GM12878 (cell line): Measurements from ENCODE around the gene DMRTC2. TPM values are rescaled to one million over a fixed set of nuclear protein-coding genes. Genes with fewer than 3 reads are reported as not detected.
A peak's percentile ranks its signal among the peaks of the same experiment; 100 is the strongest.

Source experiments
- ATAC-seq: fragments of 200-7000 bp; cut with Tn5 transposase; 3 replicates; pipeline ENCODE4 v1.9.1; 2020; ENCODE audit warnings: mild to moderate bottlenecking, moderate library complexity
- BruUV-seq: library from RNA; stranded (reverse); fragments of 400-500 nt; replicated peaks from 2 replicates; lab custom pipeline; 2021; lab: Mats Ljungman, UMichigan
- CTCF ChIA-PET: fragments of 300-600 bp; sonication (Branson Sonifier 250); formaldehyde crosslinking; extraction: SDS; loops from one replicate; lab custom pipeline; 2021; ENCODE audit warnings: inconsistent platforms; lab: Yijun Ruan, JAX
- POLR2A ChIA-PET: fragments of 350-600 bp; formaldehyde crosslinking; extraction: SDS; loops from one replicate; lab custom pipeline; 2021; ENCODE audit warnings: inconsistent platforms; lab: Charles Lee
- RAD21 ChIA-PET: fragments of 300-600 bp; sonication (Branson Sonifier 250); formaldehyde crosslinking; loops from one replicate; lab custom pipeline; 2023; ENCODE audit warnings: antibody characterized with exemption; ENCODE audit not compliant: unreplicated experiment; lab: Charles Lee
- SMC1A ChIA-PET: fragments of 300-600 bp; sonication (Branson Sonifier 250); formaldehyde crosslinking; loops from one replicate; lab custom pipeline; 2023; ENCODE audit not compliant: unreplicated experiment, uncharacterized antibody; lab: Charles Lee
- DNase-seq: peaks from one replicate; pipeline ENCODE4 v3.0.0-alpha.2; 2011; ENCODE audit warnings: low read depth, low spot score
- FAIRE-seq: peaks from 3 replicates; lab custom pipeline; 2011; peaks lifted over from hg19 to GRCh38; lab: Jason Lieb, UNC
- H2AFZ ChIP-seq: 2 replicates; pipeline ENCODE4 v1.6.0; 2011; ENCODE audit warnings: low read depth, low read length, control low read depth; ENCODE audit not compliant: control insufficient read depth
- H3K27ac ChIP-seq: 2 replicates; pipeline ENCODE4 v1.5.1; 2011; ENCODE audit warnings: control low read depth; ENCODE audit not compliant: control insufficient read depth, insufficient read depth
- H3K27me3 ChIP-seq, 2 experiments: replicated peaks in 1 of 2; 2 replicates each; pipeline versions ENCODE4 v1.6.0 to v1.6.1; 2011; ENCODE audit warnings: low read length in 1 of 2; ENCODE audit not compliant: control insufficient read depth in 2 of 2, insufficient read depth in 2 of 2
- H3K36me3 ChIP-seq, 2 experiments: 2 replicates each; pipeline ENCODE4 v1.5.1; 2011; ENCODE audit warnings: low read length in 1 of 2; ENCODE audit not compliant: control insufficient read depth in 2 of 2, insufficient read depth in 2 of 2
- H3K4me1 ChIP-seq: 2 replicates; pipeline ENCODE4 v1.6.1; 2011; ENCODE audit warnings: mild to moderate bottlenecking, low read length, moderate library complexity, mixed read lengths; ENCODE audit not compliant: control insufficient read depth, insufficient read depth
- H3K4me2 ChIP-seq: 2 replicates; pipeline ENCODE4 v1.6.0; 2011; ENCODE audit warnings: control low read depth; ENCODE audit not compliant: control insufficient read depth, insufficient read depth
- H3K4me3 ChIP-seq: fragments of 200-600 bp; sonication (generic); 2 replicates; pipeline ENCODE4 v1.5.1; 2016
- H3K79me2 ChIP-seq: 2 replicates; pipeline ENCODE4 v1.6.0; 2011; ENCODE audit warnings: low read length; ENCODE audit not compliant: control insufficient read depth, insufficient read depth
- H3K9ac ChIP-seq: 2 replicates; pipeline ENCODE4 v1.8.0; 2011; ENCODE audit warnings: low read length, control low read depth, mixed read lengths; ENCODE audit not compliant: control insufficient read depth, insufficient read depth
- H3K9me3 ChIP-seq: replicated peaks from 3 replicates; pipeline ENCODE4 v1.5.1; 2011; ENCODE audit warnings: mild to moderate bottlenecking, low read length; ENCODE audit not compliant: control insufficient read depth, insufficient read depth
- H4K20me1 ChIP-seq: 2 replicates; pipeline ENCODE4 v1.6.0; 2011; ENCODE audit not compliant: control insufficient read depth, insufficient read depth
- BHLHE40 ChIP-seq, 2 experiments: fragments of 450-650 bp in 1 of 2; IDR thresholded peaks; 2 replicates each; pipeline ENCODE4 v1.6.1; 2011 to 2017; ENCODE audit warnings: low read depth in 2 of 2, borderline replicate concordance in 1 of 2, improper control_type of control experiment in 1 of 2, low read length in 1 of 2, mild to moderate bottlenecking in 1 of 2
- EED ChIP-seq: sonication (generic); IDR thresholded peaks from 2 replicates; pipeline ENCODE4 v1.6.1; 2016; ENCODE audit warnings: antibody characterized with exemption, low read depth
- GABPA ChIP-seq: IDR thresholded peaks from 2 replicates; pipeline ENCODE4 v1.6.1; 2014; ENCODE audit warnings: antibody characterized with exemption, low read depth, mild to moderate bottlenecking, inconsistent platforms
- HDAC2 ChIP-seq: fragments of 200-600 bp; sonication (generic); IDR thresholded peaks from 2 replicates; pipeline ENCODE4 v1.6.1; 2017
- LARP7 ChIP-seq: fragments of 450-650 bp; IDR thresholded peaks from 2 replicates; pipeline ENCODE4 v1.6.1; 2017; ENCODE audit warnings: mild to moderate bottlenecking
- NBN ChIP-seq: fragments of 450-650 bp; IDR thresholded peaks from 2 replicates; pipeline ENCODE4 v1.6.1; 2016
- NFYA ChIP-seq: IDR thresholded peaks from 2 replicates; pipeline ENCODE4 v1.6.1; 2011; ENCODE audit warnings: low read depth, mild to moderate bottlenecking, low read length, improper control_type of control experiment, borderline replicate concordance
- POLR2AphosphoS2 ChIP-seq: IDR thresholded peaks from 2 replicates; pipeline ENCODE4 v1.6.1; 2011; ENCODE audit warnings: low read depth, mild to moderate bottlenecking, low read length, improper control_type of control experiment, moderate library complexity
- SREBF1 ChIP-seq: IDR thresholded peaks from 2 replicates; pipeline ENCODE4 v1.6.1; 2012; ENCODE audit warnings: mild to moderate bottlenecking, low read length
- SUPT20H ChIP-seq: IDR thresholded peaks from 2 replicates; pipeline ENCODE4 v1.6.1; 2011; ENCODE audit warnings: low read depth, mild to moderate bottlenecking, low read length, moderate library complexity, borderline replicate concordance; ENCODE audit not compliant: control insufficient read depth
- TARDBP ChIP-seq: IDR thresholded peaks from 2 replicates; pipeline ENCODE4 v1.6.1; 2016; ENCODE audit warnings: borderline replicate concordance
- WGBS: methylation state at CpG from one replicate; pipeline ENCODE4 v1.1.6; 2016; ENCODE audit warnings: low lambda C conversion rate; ENCODE audit not compliant: insufficient replicate concordance, insufficient coverage; ENCODE audit errors: missing lambda C conversion rate; 5-methylcytosine and 5-hydroxymethylcytosine counted together
- in situ Hi-C: fragments of 300-500 bp; cut with MboI; formaldehyde crosslinking; loops from 9 replicates; pipeline ENCODE4 v1.14.3; 2018; ENCODE audit warnings: mixed read lengths
- intact Hi-C: fragments of 100-400 bp; cut with micrococcal nuclease; formaldehyde crosslinking; loops from one replicate; pipeline ENCODE4 v1.14.2; 2022; ENCODE audit not compliant: unreplicated experiment
- polyA plus RNA-seq, 11 experiments: library from polyadenylated mRNA; depleted of rRNA in 4 of 11; unstranded in 6 of 11; stranded (reverse) in 5 of 11; fragments of >200 nt; fragmentation: Nextera tagmentation in 4 of 11; fragmentation: Illumina TruSeq in 1 of 11; extraction: Ambion mirVana in 4 of 11; extraction: Trizol in 1 of 11; gene quantifications; 1 replicate in 1 of 11; 2 replicates in 10 of 11; pipeline versions ENCODE4 v1.2.1 to v1.2.3, GENCODE V29; 2011 to 2016; ENCODE audit warnings: inconsistent platforms in 2 of 11, missing spikeins in 2 of 11, low read depth in 1 of 11
- total RNA-seq, 4 experiments: library from RNA; depleted of rRNA in 3 of 4; stranded (reverse); fragments of >200 nt in 3 of 4; fragmentation: Illumina TruSeq in 1 of 4; extraction: Trizol in 1 of 4; gene quantifications; 2 replicates each; pipeline versions ENCODE4 v1.2.1 to v1.2.3, GENCODE V29; 2013 to 2021
- TF ChIP-seq, protein P1 (sequence below): IDR thresholded peaks from 2 replicates; pipeline ENCODE4 v1.6.1; 2011; ENCODE audit warnings: low read depth, low read length, improper control_type of control experiment, borderline replicate concordance
- TF ChIP-seq, protein P2 (sequence below): fragments of 450-650 bp; IDR thresholded peaks from 2 replicates; pipeline ENCODE4 v1.6.1; 2017; ENCODE audit warnings: antibody characterized with exemption, mild to moderate bottlenecking, moderate library complexity
- TF ChIP-seq, protein P3 (sequence below): IDR thresholded peaks from 2 replicates; pipeline ENCODE4 v1.6.1; 2012; ENCODE audit warnings: mild to moderate bottlenecking, low read depth, low read length

Gene DMRTC2
- total and polyA plus RNA-seq, 10 of the 15 experiments (the other 5 are each of a cell fraction or from before 2014, with no cell fraction given): not detected

DNA sequence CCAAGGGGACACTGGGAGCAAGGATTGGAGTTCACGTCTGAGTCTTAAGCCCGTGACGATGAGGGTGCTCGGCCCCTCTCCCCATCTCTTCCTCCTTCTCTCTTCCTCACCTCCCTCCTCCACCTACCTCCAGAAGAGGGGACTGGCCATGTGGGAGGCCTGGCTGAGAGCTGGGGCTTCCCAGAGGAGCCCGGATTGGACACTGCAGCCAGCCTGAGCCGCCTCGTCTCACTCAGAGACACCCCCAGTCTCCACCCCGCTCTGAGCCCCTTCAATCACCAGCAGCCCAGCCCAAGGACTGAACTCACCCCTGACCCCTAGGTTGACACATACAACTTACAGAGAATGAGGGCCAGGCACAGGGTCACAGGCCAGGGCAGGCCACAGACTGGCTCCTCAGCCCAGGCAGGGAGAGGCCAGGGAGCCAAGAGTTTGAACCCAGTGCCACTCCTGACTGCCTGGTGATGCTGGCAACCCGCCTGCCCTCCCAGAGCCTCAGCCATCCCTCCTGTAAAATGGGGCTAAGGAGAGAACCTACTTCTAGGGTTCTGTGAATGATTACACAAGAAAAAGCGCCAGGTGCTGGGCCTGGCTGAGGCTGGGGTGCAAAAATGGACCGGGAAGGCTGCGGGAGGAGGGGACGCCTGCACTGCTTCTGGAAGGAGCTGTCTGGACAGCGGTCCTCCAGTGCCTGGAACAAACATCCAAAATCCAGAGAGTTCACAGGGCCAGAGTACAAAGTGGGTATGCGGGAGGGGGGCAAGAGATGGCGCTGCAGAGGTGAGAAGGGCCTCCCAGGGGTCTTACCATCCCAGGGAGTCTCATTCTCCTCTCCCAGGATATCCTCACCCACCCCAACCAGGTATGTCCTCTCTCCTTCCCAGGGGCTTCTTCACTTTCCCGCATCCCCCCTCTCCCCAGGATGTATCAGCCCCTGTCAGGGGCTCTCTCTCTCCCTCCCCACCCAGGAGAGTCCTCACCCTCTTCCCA, 33.4 kb downstream of the DMRTC2 start:
- SMC1A ChIA-PET: interaction anchor here (3.3 to 4.6 kb wide), 2 partner anchors 8 to 19 kb away, joined by 22 to 37 read pairs; partner anchors contain the start of gene RPS19
- 1% methylated on average over 16 of the region's 17 CpGs for WGBS
- RAD21 ChIA-PET: interaction anchor here (0.8 to 8.7 kb wide), 4 partner anchors 7 to 67 kb away, joined by 3 to 120 read pairs (median 18); partner anchors contain the start of genes ARHGEF1, ERFL and RPS19
- Histone ChIP-seq H3K27ac (peak overlapping the region; percentile 94), H3K4me1 (peaks cover 34% of the 10 kb centered on the region), H3K9me3 (no peaks in the 10 kb centered on the region), H3K79me2 (peaks cover 43% of the 10 kb centered on the region), H3K27me3 (no peaks in the 10 kb centered on the region), H3K4me3 (peak overlapping the region; percentile 85), H3K9ac (peak overlapping the region; percentile 83), H3K4me2 (peak overlapping the region; percentile 97), H4K20me1 (no peaks in the 10 kb centered on the region), H3K36me3 (peaks cover 3 to 4% of the 10 kb centered on the region in 2 experiments; a peak in 3 of 4 replicates), H2AFZ (no peak overlapping the region)
- intact Hi-C loops (loop anchor here (2.0 kb wide), 1 partner anchor 67 kb away; no protein-coding TSS in a partner anchor), in situ Hi-C loops (no loop called here)
- CTCF ChIA-PET: interaction anchor here (1.1 to 9.0 kb wide), 4 partner anchors 9 to 68 kb away, joined by 3 to 136 read pairs (median 50); partner anchors contain the start of genes ARHGEF1 and RPS19
- DNase-seq (no peak), FAIRE-seq (peak; percentile 77), ATAC-seq (peak; percentile 75)
- no TSS peak for BruUV-seq
- POLR2A ChIA-PET: interaction anchor here (1.0 to 3.7 kb wide), 5 partner anchors 9 to 67 kb away, joined by 4 to 44 read pairs (median 8); partner anchors contain the start of gene RPS19
- TF ChIP-seq, protein P1, sequence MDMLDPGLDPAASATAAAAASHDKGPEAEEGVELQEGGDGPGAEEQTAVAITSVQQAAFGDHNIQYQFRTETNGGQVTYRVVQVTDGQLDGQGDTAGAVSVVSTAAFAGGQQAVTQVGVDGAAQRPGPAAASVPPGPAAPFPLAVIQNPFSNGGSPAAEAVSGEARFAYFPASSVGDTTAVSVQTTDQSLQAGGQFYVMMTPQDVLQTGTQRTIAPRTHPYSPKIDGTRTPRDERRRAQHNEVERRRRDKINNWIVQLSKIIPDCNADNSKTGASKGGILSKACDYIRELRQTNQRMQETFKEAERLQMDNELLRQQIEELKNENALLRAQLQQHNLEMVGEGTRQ: no peak; the same call in 1 of the 2 replicates
- TF ChIP-seq TARDBP: no peak
- no peak for TF ChIP-seq NBN
- no peak; the same call in 1 of the 2 replicates for TF ChIP-seq POLR2AphosphoS2
- TF ChIP-seq SUPT20H: no peak
- TF ChIP-seq GABPA: no peak
- TF ChIP-seq, protein P2, sequence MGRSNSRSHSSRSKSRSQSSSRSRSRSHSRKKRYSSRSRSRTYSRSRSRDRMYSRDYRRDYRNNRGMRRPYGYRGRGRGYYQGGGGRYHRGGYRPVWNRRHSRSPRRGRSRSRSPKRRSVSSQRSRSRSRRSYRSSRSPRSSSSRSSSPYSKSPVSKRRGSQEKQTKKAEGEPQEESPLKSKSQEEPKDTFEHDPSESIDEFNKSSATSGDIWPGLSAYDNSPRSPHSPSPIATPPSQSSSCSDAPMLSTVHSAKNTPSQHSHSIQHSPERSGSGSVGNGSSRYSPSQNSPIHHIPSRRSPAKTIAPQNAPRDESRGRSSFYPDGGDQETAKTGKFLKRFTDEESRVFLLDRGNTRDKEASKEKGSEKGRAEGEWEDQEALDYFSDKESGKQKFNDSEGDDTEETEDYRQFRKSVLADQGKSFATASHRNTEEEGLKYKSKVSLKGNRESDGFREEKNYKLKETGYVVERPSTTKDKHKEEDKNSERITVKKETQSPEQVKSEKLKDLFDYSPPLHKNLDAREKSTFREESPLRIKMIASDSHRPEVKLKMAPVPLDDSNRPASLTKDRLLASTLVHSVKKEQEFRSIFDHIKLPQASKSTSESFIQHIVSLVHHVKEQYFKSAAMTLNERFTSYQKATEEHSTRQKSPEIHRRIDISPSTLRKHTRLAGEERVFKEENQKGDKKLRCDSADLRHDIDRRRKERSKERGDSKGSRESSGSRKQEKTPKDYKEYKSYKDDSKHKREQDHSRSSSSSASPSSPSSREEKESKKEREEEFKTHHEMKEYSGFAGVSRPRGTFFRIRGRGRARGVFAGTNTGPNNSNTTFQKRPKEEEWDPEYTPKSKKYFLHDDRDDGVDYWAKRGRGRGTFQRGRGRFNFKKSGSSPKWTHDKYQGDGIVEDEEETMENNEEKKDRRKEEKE: no peak
- no peak for TF ChIP-seq SREBF1
- no peak for TF ChIP-seq EED
- TF ChIP-seq, protein P3, sequence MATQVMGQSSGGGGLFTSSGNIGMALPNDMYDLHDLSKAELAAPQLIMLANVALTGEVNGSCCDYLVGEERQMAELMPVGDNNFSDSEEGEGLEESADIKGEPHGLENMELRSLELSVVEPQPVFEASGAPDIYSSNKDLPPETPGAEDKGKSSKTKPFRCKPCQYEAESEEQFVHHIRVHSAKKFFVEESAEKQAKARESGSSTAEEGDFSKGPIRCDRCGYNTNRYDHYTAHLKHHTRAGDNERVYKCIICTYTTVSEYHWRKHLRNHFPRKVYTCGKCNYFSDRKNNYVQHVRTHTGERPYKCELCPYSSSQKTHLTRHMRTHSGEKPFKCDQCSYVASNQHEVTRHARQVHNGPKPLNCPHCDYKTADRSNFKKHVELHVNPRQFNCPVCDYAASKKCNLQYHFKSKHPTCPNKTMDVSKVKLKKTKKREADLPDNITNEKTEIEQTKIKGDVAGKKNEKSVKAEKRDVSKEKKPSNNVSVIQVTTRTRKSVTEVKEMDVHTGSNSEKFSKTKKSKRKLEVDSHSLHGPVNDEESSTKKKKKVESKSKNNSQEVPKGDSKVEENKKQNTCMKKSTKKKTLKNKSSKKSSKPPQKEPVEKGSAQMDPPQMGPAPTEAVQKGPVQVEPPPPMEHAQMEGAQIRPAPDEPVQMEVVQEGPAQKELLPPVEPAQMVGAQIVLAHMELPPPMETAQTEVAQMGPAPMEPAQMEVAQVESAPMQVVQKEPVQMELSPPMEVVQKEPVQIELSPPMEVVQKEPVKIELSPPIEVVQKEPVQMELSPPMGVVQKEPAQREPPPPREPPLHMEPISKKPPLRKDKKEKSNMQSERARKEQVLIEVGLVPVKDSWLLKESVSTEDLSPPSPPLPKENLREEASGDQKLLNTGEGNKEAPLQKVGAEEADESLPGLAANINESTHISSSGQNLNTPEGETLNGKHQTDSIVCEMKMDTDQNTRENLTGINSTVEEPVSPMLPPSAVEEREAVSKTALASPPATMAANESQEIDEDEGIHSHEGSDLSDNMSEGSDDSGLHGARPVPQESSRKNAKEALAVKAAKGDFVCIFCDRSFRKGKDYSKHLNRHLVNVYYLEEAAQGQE: no peak
- no peak; the same call in 1 of the 2 replicates for TF ChIP-seq LARP7
- no peak for TF ChIP-seq BHLHE40 (IDR thresholded peaks at IDR 0.05; ENCODE audit: borderline replicate concordance in 1 of 2, low read depth in 2 of 2, low read length in 1 of 2)
- TF ChIP-seq NFYA: no peak
- TF ChIP-seq HDAC2: no peak
